Daoy (cell line): ENCODE measurements around the gene CUL1. TPM values are rescaled to one million over a fixed set of nuclear protein-coding genes. Genes with fewer than 3 reads are reported as not detected.

Experiments
- DNase-seq: peaks from one replicate; pipeline ENCODE4 v3.0.0-alpha.2; 2015; ENCODE audit warnings: low read depth
- total RNA-seq: library from RNA; depleted of rRNA; stranded (reverse); fragments of >200 nt; shearing (Covaris generic); gene quantifications from 2 replicates; pipeline ENCODE4 v1.2.3, GENCODE V29; 2014

CUL1 gene
- total RNA-seq, 1 experiment from 2014 or later = 88.5 TPM

- DNase-seq = no peak
Measured at GRCh38 chr7:148804343-148805235, 105.9 kb downstream of the CUL1 start.

GRCh38 chr7:148806187-148806586 lies 107.5 kb downstream of the CUL1 start:
- DNase-seq = no peak

GRCh38 chr7:148807436-148807835 lies 108.7 kb downstream of the CUL1 start:
- no peak for DNase-seq

- DNase-seq = no peak
Measured at GRCh38 chr7:148809856-148810255, 111.2 kb downstream of the CUL1 start.

- DNase-seq = no peak
Measured at GRCh38 chr7:148811892-148812291, 113.2 kb downstream of the CUL1 start.

- no peak for DNase-seq
Measured at GRCh38 chr7:148813890-148814289, 115.2 kb downstream of the CUL1 start.

GRCh38 chr7:148814922-148815559 lies 116.3 kb downstream of the CUL1 start:
- DNase-seq = no peak

- no peak for DNase-seq
Measured at GRCh38 chr7:148815612-148816011, 116.9 kb downstream of the CUL1 start.

GRCh38 chr7:148819697-148820360 lies 121.1 kb downstream of the CUL1 start:
- DNase-seq = no peak

- no peak for DNase-seq
Measured at GRCh38 chr7:148821422-148821821, 122.7 kb downstream of the CUL1 start.

- no peak for DNase-seq
Measured at GRCh38 chr7:148824864-148825263, 126.2 kb downstream of the CUL1 start.

GRCh38 chr7:148825338-148825737 lies 126.6 kb downstream of the CUL1 start:
- no peak for DNase-seq

GRCh38 chr7:148828965-148829364 lies 130.3 kb downstream of the CUL1 start:
- no peak for DNase-seq

GRCh38 chr7:148830897-148831692 lies 132.4 kb downstream of the CUL1 start:
- DNase-seq = no peak

GRCh38 chr7:148831782-148832181 lies 133.1 kb downstream of the CUL1 start:
- no peak for DNase-seq

- DNase-seq = no peak
Measured at GRCh38 chr7:148834605-148835004, 135.9 kb downstream of the CUL1 start.

GRCh38 chr7:148835854-148836253 lies 137.2 kb downstream of the CUL1 start:
- no peak for DNase-seq

- no peak for DNase-seq
Measured at GRCh38 chr7:148838905-148839304, 140.2 kb downstream of the CUL1 start.

- no peak for DNase-seq
Measured at GRCh38 chr7:148847815-148848734, 149.4 kb downstream of the CUL1 start.

- DNase-seq = no peak
Measured at GRCh38 chr7:148849393-148850098, 150.8 kb downstream of the CUL1 start.
